SK-N-SH (cell line): ENCODE measurements around the gene MYBBP1A. TPM values are rescaled to one million over a fixed set of nuclear protein-coding genes. Genes with fewer than 3 reads are reported as not detected.

Source experiments
- CTCF ChIA-PET: fragments of 300-600, 350-600 bp; formaldehyde crosslinking; extraction: SDS; loops from one replicate; lab custom pipeline; 2021; lab: Yijun Ruan, JAX
- POLR2A ChIA-PET: fragments of 350-600 bp; sonication (Branson Sonifier 250); formaldehyde crosslinking; extraction: SDS; loops from one replicate; lab custom pipeline; 2020; ENCODE audit warnings: antibody characterized with exemption, inconsistent platforms; lab: Yijun Ruan, JAX
- DNase-seq: peaks from one replicate; pipeline ENCODE4 v3.0.0; 2012
- H2AFZ ChIP-seq: fragments of 200-600 bp; sonication (generic); 2 replicates; pipeline ENCODE4 v1.8.1; 2016; ENCODE audit warnings: antibody characterized with exemption, mild to moderate bottlenecking, low read depth
- H3F3A ChIP-seq: fragments of 200-600 bp; sonication (generic); replicated peaks from 2 replicates; pipeline ENCODE3; 2016; ENCODE audit warnings: antibody characterized with exemption, mild to moderate bottlenecking; ENCODE audit not compliant: insufficient read depth
- H3K27ac ChIP-seq, 2 experiments: fragments of 200-500 bp in 1 of 2; fragments of 200-600 bp in 1 of 2; sonication (Bioruptor generic) in 1 of 2; sonication (generic), shearing (Covaris generic) in 1 of 2; 2 replicates each; pipeline versions ENCODE4 v1.5.1 to v1.6.1; 2014 to 2016; ENCODE audit warnings: low read depth in 2 of 2, inconsistent platforms in 1 of 2, low read length in 1 of 2, mild to moderate bottlenecking in 1 of 2, mixed read lengths in 1 of 2
- H3K27me3 ChIP-seq: fragments of 200-600 bp; sonication (generic), shearing (Covaris generic); 2 replicates; pipeline ENCODE4 v1.6.1; 2016; ENCODE audit warnings: mixed run types; ENCODE audit not compliant: insufficient read depth
- H3K36me3 ChIP-seq, 2 experiments: fragments of 200-500 bp in 1 of 2; fragments of 200-600 bp in 1 of 2; sonication (Bioruptor generic) in 1 of 2; sonication (generic) in 1 of 2; replicated peaks in 1 of 2; 2 replicates each; pipeline versions ENCODE3 to v1.5.1; 2014 to 2016; ENCODE audit warnings: low read length in 1 of 2, mild to moderate bottlenecking in 1 of 2; ENCODE audit not compliant: insufficient read depth in 2 of 2, control insufficient read depth in 1 of 2
- H3K4me1 ChIP-seq, 2 experiments: fragments of 200-500 bp in 1 of 2; fragments of 200-600 bp in 1 of 2; sonication (Bioruptor generic) in 1 of 2; sonication (generic), shearing (Covaris generic) in 1 of 2; 2 replicates each; pipeline versions ENCODE4 v1.5.1 to v1.6.1; 2014 to 2016; ENCODE audit warnings: low read depth in 1 of 2, low read length in 1 of 2, mixed run types in 1 of 2; ENCODE audit not compliant: insufficient read depth in 2 of 2, control insufficient read depth in 1 of 2
- H3K4me2 ChIP-seq: fragments of 200-600 bp; sonication (generic), shearing (Covaris generic); 2 replicates; pipeline ENCODE4 v1.6.1; 2017; ENCODE audit warnings: mixed run types
- H3K4me3 ChIP-seq, 2 experiments: fragments of 200-500 bp in 1 of 2; fragments of 200-600 bp in 1 of 2; sonication (Bioruptor generic) in 1 of 2; sonication (generic), shearing (Covaris generic) in 1 of 2; 2 replicates each; pipeline versions ENCODE4 v1.5.1 to v1.8.1; 2014 to 2016; ENCODE audit warnings: low read depth in 2 of 2, inconsistent platforms in 1 of 2, low read length in 1 of 2, mild to moderate bottlenecking in 1 of 2, mixed read lengths in 1 of 2, moderate library complexity in 1 of 2
- H3K79me2 ChIP-seq: fragments of 200-600 bp; sonication (generic); 2 replicates; pipeline ENCODE4 v1.8.1; 2017; ENCODE audit warnings: mild to moderate bottlenecking; ENCODE audit not compliant: insufficient read depth
- H3K9ac ChIP-seq: fragments of 200-600 bp; sonication (generic); 2 replicates; pipeline ENCODE4 v1.6.1; 2017; ENCODE audit warnings: mixed run types
- H3K9me2 ChIP-seq: fragments of 200-600 bp; sonication (generic); 2 replicates; pipeline ENCODE4 v1.6.1; 2017; ENCODE audit warnings: mixed run types
- H3K9me3 ChIP-seq: fragments of 200-600 bp; sonication (generic); 2 replicates; pipeline ENCODE4 v1.6.1; 2017; ENCODE audit warnings: mixed run types, mild to moderate bottlenecking, moderate library complexity
- H4K20me1 ChIP-seq: fragments of 200-600 bp; sonication (generic); 2 replicates; pipeline ENCODE4 v1.6.1; 2017; ENCODE audit warnings: mild to moderate bottlenecking, mixed run types; ENCODE audit not compliant: insufficient read depth
- CHD2 ChIP-seq: fragments of 150-350 bp; IDR thresholded peaks from 2 replicates; pipeline ENCODE4 v1.6.1; 2018; ENCODE audit warnings: low read length; ENCODE audit not compliant: partially characterized antibody
- ELF1 ChIP-seq: IDR thresholded peaks from 2 replicates; pipeline ENCODE4 v1.4.0; 2012
- FOSL2 ChIP-seq: IDR thresholded peaks from 2 replicates; pipeline ENCODE4 v1.4.0; 2012; ENCODE audit warnings: low read depth, mild to moderate bottlenecking, moderate library complexity, borderline replicate concordance
- GATA2 ChIP-seq: sonication (generic); formaldehyde crosslinking; IDR thresholded peaks from 2 replicates; pipeline ENCODE4 v1.5.0; 2020; ENCODE audit warnings: mild to moderate bottlenecking, missing genetic modification reagents
- MEF2A ChIP-seq: IDR thresholded peaks from 2 replicates; pipeline ENCODE4 v1.4.0; 2012; ENCODE audit warnings: low read depth, borderline replicate concordance
- MXI1 ChIP-seq: IDR thresholded peaks from 2 replicates; pipeline ENCODE4 v1.6.1; 2012; ENCODE audit warnings: mild to moderate bottlenecking, low read depth, low read length, improper control_type of control experiment
- NFIC ChIP-seq: IDR thresholded peaks from 2 replicates; pipeline ENCODE4 v1.4.0; 2012; ENCODE audit warnings: borderline replicate concordance
- NRF1 ChIP-seq: IDR thresholded peaks from 2 replicates; pipeline ENCODE4 v1.6.1; 2012; ENCODE audit warnings: low read depth, mild to moderate bottlenecking, low read length
- RFX5 ChIP-seq: IDR thresholded peaks from 2 replicates; pipeline ENCODE4 v1.6.1; 2012; ENCODE audit warnings: mild to moderate bottlenecking, improper control_type of control experiment, low read length
- RXRA ChIP-seq: IDR thresholded peaks from 2 replicates; pipeline ENCODE4 v1.4.0; 2012; ENCODE audit warnings: low read depth, mild to moderate bottlenecking, borderline replicate concordance
- SIN3A ChIP-seq: IDR thresholded peaks from 2 replicates; pipeline ENCODE4 v1.6.1; 2012; ENCODE audit warnings: low read depth, mild to moderate bottlenecking, low read length, moderate library complexity, borderline replicate concordance
- SMC3 ChIP-seq: IDR thresholded peaks from 2 replicates; pipeline ENCODE4 v1.6.1; 2012; ENCODE audit warnings: low read depth, low read length, improper control_type of control experiment
- TAF1 ChIP-seq: IDR thresholded peaks from 2 replicates; pipeline ENCODE4 v1.6.1; 2012; ENCODE audit warnings: low read depth, mild to moderate bottlenecking, low read length, moderate library complexity, borderline replicate concordance
- YY1 ChIP-seq: IDR thresholded peaks from 2 replicates; pipeline ENCODE4 v1.4.0; 2012; ENCODE audit warnings: low read depth, mild to moderate bottlenecking
- WGBS: methylation state at CpG from one replicate; pipeline ENCODE4 v1.1.6; 2017; ENCODE audit warnings: low lambda C conversion rate; 5-methylcytosine and 5-hydroxymethylcytosine counted together
- polyA plus RNA-seq, 3 experiments: library from polyadenylated mRNA; depleted of rRNA; stranded (reverse); fragments of >200 nt; gene quantifications; 2 replicates each; pipeline ENCODE4 v1.2.3, GENCODE V29; 2012
- TF ChIP-seq, protein P1 (sequence below): IDR thresholded peaks from 2 replicates; pipeline ENCODE4 v1.6.1; 2012; ENCODE audit warnings: mild to moderate bottlenecking, low read depth, low read length, moderate library complexity
- TF ChIP-seq, protein P2 (sequence below): IDR thresholded peaks from 2 replicates; pipeline ENCODE4; 2012
- TF ChIP-seq, protein P3 (sequence below): IDR thresholded peaks from 2 replicates; pipeline ENCODE4 v1.4.0; 2012; ENCODE audit warnings: low read depth
- TF ChIP-seq, protein P4 (sequence below): IDR thresholded peaks from 2 replicates; pipeline ENCODE4 v1.4.0; 2012; ENCODE audit warnings: low read depth, borderline replicate concordance
- TF ChIP-seq, protein P5 (sequence below): fragments of 200-600 bp; sonication (generic); IDR thresholded peaks from 2 replicates; pipeline ENCODE4 v1.6.1; 2017; ENCODE audit warnings: antibody characterized with exemption, mild to moderate bottlenecking, moderate library complexity

MYBBP1A gene
- polyA plus RNA-seq, 1 of the 3 experiments (the other 2 are of a cell fraction): 93.0 TPM

DNA sequence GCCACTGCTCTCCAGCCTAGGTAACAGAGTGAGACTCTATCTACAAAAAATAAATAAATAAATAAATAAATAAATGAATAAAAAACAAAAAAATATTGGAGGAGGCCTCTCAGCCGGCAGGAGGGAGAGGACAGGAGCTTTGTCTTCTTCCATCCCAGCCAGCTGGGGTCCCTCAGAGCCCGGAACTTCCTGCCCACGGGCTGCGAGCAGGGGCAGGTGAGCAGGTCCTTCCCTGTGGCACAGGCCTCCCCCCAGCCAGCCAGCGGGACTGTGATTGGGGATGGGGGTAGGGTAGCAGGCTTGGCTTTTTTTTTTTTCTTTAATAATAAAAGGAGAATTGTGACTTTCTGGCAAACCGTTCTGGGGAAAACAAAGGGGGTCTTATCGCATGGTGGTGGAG lies 39.2 kb upstream of the MYBBP1A start:
- Histone ChIP-seq H3K27ac (no peak overlapping the region), H3F3A (no peaks in the 10 kb centered on the region), H3K9me3 (no peaks in the 10 kb centered on the region), H3K27me3 (peaks cover 30% of the 10 kb centered on the region), H3K36me3 (no peaks in the 10 kb centered on the region), H2AFZ (no peak overlapping the region), H3K4me2 (no peak overlapping the region), H3K9me2 (no peaks in the 10 kb centered on the region), H3K79me2 (no peaks in the 10 kb centered on the region), H4K20me1 (no peaks in the 10 kb centered on the region), H3K4me1 (peaks cover 0 to 9% of the 10 kb centered on the region in 2 experiments; a peak in 1 of 4 replicates), H3K4me3 (no peak overlapping the region), H3K9ac (no peak overlapping the region)
- ChIA-PET CTCF (interaction anchor here (1.3 to 9.7 kb wide), 2 partner anchors 11 to 28 kb away, joined by 4 to 75 read pairs; no protein-coding TSS in a partner anchor), POLR2A (no interaction called here)
- WGBS: 88% methylated on average over 7 of the region's 7 CpGs
- no peak for TF ChIP-seq SMC3
- TF ChIP-seq, protein P1, sequence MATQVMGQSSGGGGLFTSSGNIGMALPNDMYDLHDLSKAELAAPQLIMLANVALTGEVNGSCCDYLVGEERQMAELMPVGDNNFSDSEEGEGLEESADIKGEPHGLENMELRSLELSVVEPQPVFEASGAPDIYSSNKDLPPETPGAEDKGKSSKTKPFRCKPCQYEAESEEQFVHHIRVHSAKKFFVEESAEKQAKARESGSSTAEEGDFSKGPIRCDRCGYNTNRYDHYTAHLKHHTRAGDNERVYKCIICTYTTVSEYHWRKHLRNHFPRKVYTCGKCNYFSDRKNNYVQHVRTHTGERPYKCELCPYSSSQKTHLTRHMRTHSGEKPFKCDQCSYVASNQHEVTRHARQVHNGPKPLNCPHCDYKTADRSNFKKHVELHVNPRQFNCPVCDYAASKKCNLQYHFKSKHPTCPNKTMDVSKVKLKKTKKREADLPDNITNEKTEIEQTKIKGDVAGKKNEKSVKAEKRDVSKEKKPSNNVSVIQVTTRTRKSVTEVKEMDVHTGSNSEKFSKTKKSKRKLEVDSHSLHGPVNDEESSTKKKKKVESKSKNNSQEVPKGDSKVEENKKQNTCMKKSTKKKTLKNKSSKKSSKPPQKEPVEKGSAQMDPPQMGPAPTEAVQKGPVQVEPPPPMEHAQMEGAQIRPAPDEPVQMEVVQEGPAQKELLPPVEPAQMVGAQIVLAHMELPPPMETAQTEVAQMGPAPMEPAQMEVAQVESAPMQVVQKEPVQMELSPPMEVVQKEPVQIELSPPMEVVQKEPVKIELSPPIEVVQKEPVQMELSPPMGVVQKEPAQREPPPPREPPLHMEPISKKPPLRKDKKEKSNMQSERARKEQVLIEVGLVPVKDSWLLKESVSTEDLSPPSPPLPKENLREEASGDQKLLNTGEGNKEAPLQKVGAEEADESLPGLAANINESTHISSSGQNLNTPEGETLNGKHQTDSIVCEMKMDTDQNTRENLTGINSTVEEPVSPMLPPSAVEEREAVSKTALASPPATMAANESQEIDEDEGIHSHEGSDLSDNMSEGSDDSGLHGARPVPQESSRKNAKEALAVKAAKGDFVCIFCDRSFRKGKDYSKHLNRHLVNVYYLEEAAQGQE: no peak
- TF ChIP-seq, protein P2, sequence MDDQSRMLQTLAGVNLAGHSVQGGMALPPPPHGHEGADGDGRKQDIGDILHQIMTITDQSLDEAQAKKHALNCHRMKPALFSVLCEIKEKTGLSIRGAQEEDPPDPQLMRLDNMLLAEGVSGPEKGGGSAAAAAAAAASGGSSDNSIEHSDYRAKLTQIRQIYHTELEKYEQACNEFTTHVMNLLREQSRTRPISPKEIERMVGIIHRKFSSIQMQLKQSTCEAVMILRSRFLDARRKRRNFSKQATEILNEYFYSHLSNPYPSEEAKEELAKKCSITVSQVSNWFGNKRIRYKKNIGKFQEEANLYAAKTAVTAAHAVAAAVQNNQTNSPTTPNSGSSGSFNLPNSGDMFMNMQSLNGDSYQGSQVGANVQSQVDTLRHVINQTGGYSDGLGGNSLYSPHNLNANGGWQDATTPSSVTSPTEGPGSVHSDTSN: no peak
- no peak for TF ChIP-seq NRF1
- no peak for TF ChIP-seq MEF2A
- no peak for TF ChIP-seq ELF1
- TF ChIP-seq, protein P3, sequence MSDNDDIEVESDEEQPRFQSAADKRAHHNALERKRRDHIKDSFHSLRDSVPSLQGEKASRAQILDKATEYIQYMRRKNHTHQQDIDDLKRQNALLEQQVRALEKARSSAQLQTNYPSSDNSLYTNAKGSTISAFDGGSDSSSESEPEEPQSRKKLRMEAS: no peak
- TF ChIP-seq FOSL2: no peak
- TF ChIP-seq, protein P4, sequence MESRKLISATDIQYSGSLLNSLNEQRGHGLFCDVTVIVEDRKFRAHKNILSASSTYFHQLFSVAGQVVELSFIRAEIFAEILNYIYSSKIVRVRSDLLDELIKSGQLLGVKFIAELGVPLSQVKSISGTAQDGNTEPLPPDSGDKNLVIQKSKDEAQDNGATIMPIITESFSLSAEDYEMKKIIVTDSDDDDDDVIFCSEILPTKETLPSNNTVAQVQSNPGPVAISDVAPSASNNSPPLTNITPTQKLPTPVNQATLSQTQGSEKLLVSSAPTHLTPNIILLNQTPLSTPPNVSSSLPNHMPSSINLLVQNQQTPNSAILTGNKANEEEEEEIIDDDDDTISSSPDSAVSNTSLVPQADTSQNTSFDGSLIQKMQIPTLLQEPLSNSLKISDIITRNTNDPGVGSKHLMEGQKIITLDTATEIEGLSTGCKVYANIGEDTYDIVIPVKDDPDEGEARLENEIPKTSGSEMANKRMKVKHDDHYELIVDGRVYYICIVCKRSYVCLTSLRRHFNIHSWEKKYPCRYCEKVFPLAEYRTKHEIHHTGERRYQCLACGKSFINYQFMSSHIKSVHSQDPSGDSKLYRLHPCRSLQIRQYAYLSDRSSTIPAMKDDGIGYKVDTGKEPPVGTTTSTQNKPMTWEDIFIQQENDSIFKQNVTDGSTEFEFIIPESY: no peak
- TF ChIP-seq RFX5: no peak
- TF ChIP-seq CHD2: no peak
- no peak for TF ChIP-seq TAF1
- no peak for TF ChIP-seq SIN3A
- TF ChIP-seq MXI1: no peak
- TF ChIP-seq YY1: no peak
- TF ChIP-seq NFIC: no peak
- TF ChIP-seq, protein P5, sequence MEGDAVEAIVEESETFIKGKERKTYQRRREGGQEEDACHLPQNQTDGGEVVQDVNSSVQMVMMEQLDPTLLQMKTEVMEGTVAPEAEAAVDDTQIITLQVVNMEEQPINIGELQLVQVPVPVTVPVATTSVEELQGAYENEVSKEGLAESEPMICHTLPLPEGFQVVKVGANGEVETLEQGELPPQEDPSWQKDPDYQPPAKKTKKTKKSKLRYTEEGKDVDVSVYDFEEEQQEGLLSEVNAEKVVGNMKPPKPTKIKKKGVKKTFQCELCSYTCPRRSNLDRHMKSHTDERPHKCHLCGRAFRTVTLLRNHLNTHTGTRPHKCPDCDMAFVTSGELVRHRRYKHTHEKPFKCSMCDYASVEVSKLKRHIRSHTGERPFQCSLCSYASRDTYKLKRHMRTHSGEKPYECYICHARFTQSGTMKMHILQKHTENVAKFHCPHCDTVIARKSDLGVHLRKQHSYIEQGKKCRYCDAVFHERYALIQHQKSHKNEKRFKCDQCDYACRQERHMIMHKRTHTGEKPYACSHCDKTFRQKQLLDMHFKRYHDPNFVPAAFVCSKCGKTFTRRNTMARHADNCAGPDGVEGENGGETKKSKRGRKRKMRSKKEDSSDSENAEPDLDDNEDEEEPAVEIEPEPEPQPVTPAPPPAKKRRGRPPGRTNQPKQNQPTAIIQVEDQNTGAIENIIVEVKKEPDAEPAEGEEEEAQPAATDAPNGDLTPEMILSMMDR: no peak
- no peak for TF ChIP-seq GATA2 (CRISPR knock-in tag)
- TF ChIP-seq RXRA: no peak
- DNase-seq: no peak
